Body of pancreas (tissue), 4 donors: ENCODE data around the gene TULP1.

Experiments
- POLR2A ChIP-seq, 3 donors: fragments of 450-650 bp; IDR thresholded peaks; one replicate each; pipeline ENCODE4 v1.6.1; 2016; ENCODE audit warnings: antibody characterized with exemption in 3 of 3, mild to moderate bottlenecking in 2 of 3
- TF ChIP-seq, protein P1 (sequence below), 7 experiments: fragments of 450-650 bp in 4 of 7; fragments of 200-600 bp in 3 of 7; sonication (generic) in 3 of 7; IDR thresholded peaks; one replicate each; pipeline ENCODE4 v1.5.1; 2016 to 2019; ENCODE audit warnings: antibody characterized with exemption in 7 of 7

DNA sequence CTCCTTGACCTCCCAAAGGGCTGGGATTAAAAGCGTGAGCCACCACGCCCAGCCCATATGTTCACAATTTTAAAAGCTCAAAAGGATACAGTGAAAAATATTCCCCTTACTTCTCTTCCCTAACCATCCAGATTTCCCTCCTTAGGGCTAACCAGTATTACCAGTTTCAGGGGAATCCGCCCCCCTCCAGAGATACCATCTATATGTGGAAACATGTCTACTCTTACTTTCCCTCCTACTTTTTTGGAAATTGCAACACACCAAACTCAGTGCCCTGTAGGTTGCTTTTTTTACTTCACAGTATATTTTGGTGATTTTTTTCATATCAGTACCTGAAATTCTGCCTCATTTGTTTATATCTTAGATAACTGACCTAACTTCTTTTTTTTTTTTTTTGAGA lies 51.4 kb downstream of the TULP1 start:
- TF ChIP-seq, protein P1, sequence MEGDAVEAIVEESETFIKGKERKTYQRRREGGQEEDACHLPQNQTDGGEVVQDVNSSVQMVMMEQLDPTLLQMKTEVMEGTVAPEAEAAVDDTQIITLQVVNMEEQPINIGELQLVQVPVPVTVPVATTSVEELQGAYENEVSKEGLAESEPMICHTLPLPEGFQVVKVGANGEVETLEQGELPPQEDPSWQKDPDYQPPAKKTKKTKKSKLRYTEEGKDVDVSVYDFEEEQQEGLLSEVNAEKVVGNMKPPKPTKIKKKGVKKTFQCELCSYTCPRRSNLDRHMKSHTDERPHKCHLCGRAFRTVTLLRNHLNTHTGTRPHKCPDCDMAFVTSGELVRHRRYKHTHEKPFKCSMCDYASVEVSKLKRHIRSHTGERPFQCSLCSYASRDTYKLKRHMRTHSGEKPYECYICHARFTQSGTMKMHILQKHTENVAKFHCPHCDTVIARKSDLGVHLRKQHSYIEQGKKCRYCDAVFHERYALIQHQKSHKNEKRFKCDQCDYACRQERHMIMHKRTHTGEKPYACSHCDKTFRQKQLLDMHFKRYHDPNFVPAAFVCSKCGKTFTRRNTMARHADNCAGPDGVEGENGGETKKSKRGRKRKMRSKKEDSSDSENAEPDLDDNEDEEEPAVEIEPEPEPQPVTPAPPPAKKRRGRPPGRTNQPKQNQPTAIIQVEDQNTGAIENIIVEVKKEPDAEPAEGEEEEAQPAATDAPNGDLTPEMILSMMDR (IDR thresholded peaks at IDR 0.05) = no peak
- no peak for TF ChIP-seq POLR2A (IDR thresholded peaks at IDR 0.05)
